ENCODE data around the gene CASTOR1.

Gene CASTOR1

DNA sequence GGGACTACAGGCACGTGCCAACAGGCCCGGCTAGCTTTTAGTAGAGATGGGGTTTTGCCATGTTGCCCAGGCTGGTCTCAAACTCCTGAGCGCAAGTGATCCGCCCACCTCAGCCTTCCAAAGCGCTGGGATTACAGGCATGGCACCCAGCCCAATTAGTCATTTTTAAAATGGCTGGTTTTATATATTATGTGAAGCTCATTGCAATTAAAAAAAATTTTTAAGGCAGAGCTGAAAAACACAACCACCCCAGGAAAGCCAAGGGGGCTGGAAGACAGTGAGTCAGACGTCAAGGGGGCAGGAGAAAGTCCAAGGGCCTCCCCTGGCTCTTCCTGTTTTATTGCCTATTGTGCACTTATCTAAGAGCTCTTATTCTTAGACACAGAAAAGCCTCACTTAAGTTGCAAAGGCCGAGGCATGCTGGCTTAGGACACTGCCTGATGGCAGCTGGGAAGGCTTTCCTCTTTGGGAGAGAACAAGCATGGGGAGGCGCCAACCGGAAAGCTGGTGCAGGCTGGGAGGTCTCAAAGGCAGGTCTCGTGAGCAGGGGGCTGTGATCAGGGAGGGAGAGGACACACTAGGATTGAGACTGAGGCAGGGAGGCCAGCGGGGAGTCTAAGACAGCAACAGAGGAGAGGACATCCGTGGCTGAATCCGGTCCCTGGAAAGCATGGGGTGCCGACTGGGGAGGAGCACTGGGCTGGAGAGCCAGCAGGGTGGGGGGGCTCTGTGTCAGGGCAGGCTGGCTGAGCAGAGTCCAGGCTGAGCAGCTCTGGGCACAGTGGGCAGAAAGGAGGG, 11.6 kb downstream of the CASTOR1 start:
- no peak overlapping the region for H3K27ac ChIP-seq (ENCODE audit: extremely low read depth, low read depth, low read length)
- TF ChIP-seq ZNF558 (tag by site-specific recombination; IDR thresholded peaks at IDR 0.05) (0 out of 2 replicates have a peak, but pooled peaks have one; percentile 9), ZIC2 (tag by site-specific recombination; IDR thresholded peaks at IDR 0.05) (peak; percentile 47; the same call in 1 of the 2 replicates), GLIS1 (tag by site-specific recombination; IDR thresholded peaks at IDR 0.05) (peak; percentile 85), ZNF341 (tag by site-specific recombination; IDR thresholded peaks at IDR 0.05; ENCODE audit: low read depth) (0 out of 2 replicates have a peak, but pooled peaks have one; percentile 33), ZBTB48 (tag by site-specific recombination; IDR thresholded peaks at IDR 0.05) (peak; percentile 59; the same call in 1 of the 2 replicates), EGR2 (tag by site-specific recombination; IDR thresholded peaks at IDR 0.05; ENCODE audit: low read depth) (no peak), PATZ1 (tag by site-specific recombination; IDR thresholded peaks at IDR 0.05) (peak; percentile 49), ZNF24 (tag by site-specific recombination; IDR thresholded peaks at IDR 0.05) (no peak), ZBTB20 (tag by site-specific recombination; IDR thresholded peaks at IDR 0.05) (peak; percentile 23; the same call in 1 of the 2 replicates), SP2 (tag by site-specific recombination; IDR thresholded peaks at IDR 0.05) (0 out of 2 replicates have a peak, but pooled peaks have one; percentile 4), ZFHX2 (tag by site-specific recombination; conservative IDR thresholded peaks at IDR 0.05) (peak; percentile 43; the same call in 1 of the 2 replicates), ZNF335 (tag by site-specific recombination; conservative IDR thresholded peaks at IDR 0.05) (peak; percentile 91), PRDM10 (tag by site-specific recombination; IDR thresholded peaks at IDR 0.05) (peak; percentile 83), ZFP41 (tag by site-specific recombination; IDR thresholded peaks at IDR 0.05; ENCODE audit: borderline replicate concordance) (no peak), INSM2 (tag by site-specific recombination; IDR thresholded peaks at IDR 0.05) (no peak), GLIS2 (tag by site-specific recombination; IDR thresholded peaks at IDR 0.05) (peak; percentile 47), SP7 (tag by site-specific recombination; IDR thresholded peaks at IDR 0.05) (peak; percentile 81), ZNF26 (tag by site-specific recombination; IDR thresholded peaks at IDR 0.05) (no peak)
- TF ChIP-seq, protein P1, sequence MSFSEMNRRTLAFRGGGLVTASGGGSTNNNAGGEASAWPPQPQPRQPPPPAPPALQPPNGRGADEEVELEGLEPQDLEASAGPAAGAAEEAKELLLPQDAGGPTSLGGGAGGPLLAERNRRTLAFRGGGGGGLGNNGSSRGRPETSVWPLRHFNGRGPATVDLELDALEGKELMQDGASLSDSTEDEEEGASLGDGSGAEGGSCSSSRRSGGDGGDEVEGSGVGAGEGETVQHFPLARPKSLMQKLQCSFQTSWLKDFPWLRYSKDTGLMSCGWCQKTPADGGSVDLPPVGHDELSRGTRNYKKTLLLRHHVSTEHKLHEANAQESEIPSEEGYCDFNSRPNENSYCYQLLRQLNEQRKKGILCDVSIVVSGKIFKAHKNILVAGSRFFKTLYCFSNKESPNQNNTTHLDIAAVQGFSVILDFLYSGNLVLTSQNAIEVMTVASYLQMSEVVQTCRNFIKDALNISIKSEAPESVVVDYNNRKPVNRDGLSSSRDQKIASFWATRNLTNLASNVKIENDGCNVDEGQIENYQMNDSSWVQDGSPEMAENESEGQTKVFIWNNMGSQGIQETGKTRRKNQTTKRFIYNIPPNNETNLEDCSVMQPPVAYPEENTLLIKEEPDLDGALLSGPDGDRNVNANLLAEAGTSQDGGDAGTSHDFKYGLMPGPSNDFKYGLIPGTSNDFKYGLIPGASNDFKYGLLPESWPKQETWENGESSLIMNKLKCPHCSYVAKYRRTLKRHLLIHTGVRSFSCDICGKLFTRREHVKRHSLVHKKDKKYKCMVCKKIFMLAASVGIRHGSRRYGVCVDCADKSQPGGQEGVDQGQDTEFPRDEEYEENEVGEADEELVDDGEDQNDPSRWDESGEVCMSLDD (tag by site-specific recombination; IDR thresholded peaks at IDR 0.05), result 0 out of 2 replicates have a peak, but pooled peaks have one; percentile 26
- TF ChIP-seq, protein P2, sequence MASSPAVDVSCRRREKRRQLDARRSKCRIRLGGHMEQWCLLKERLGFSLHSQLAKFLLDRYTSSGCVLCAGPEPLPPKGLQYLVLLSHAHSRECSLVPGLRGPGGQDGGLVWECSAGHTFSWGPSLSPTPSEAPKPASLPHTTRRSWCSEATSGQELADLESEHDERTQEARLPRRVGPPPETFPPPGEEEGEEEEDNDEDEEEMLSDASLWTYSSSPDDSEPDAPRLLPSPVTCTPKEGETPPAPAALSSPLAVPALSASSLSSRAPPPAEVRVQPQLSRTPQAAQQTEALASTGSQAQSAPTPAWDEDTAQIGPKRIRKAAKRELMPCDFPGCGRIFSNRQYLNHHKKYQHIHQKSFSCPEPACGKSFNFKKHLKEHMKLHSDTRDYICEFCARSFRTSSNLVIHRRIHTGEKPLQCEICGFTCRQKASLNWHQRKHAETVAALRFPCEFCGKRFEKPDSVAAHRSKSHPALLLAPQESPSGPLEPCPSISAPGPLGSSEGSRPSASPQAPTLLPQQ (tag by site-specific recombination; IDR thresholded peaks at IDR 0.05), result 0 out of 2 replicates have a peak, but pooled peaks have one; percentile 30
- ChIA-PET CTCF (interaction anchor here (0.6 to 4.4 kb wide), 8 partner anchors 8 to 477 kb away, joined by 3 to 30 read pairs (median 5); partner anchors contain the start of gene CASTOR1), POLR2A (interaction anchor here (0.6 to 1.5 kb wide), 3 partner anchors 11 to 147 kb away, joined by 3 to 10 read pairs (median 4); partner anchors contain the start of genes CCDC157 and SF3A1)
- no peak overlapping the region for H3K4me3 ChIP-seq (ENCODE audit: low read depth, low read length)
- no peaks in the 10 kb centered on the region for H3K9me3 ChIP-seq (ENCODE audit: control insufficient read depth, insufficient read depth, low read depth, low read length)
- no peaks in the 10 kb centered on the region for H3K36me3 ChIP-seq (ENCODE audit: control insufficient read depth in 2 of 2, insufficient read depth in 1 of 2, low read length in 2 of 2)
- H3K4me1 ChIP-seq (ENCODE audit: control insufficient read depth, insufficient read depth, low read length), result no peaks in the 10 kb centered on the region
